LNCAP (cell line): ENCODE results near the gene ZNF419.

Experiments used
- CTCF ChIP-seq: fragments of 450-650 bp; IDR thresholded peaks from 2 replicates; pipeline ENCODE4 v1.5.1; 2017; ENCODE audit warnings: mild to moderate bottlenecking

ZNF419 gene

DNA sequence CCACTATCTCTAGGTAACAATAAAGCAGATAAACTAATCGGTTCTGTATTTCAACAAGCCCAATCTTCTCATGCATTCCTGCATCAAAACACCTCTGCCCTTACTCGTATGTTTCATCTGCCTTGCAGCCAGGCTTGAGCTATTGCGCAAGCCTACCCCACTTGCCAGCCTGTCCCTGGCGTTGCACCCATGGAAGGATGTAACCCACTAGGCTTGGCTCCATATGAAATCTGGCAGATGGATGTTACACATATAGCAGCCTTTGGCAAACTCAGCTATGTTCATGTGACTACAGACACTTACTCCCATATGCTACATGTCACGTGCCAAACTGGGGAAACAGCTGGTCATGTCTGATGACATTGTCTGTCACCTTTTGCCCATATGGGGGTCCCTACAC lies 27.7 kb downstream of the ZNF419 start:
- no peak for TF ChIP-seq CTCF

GRCh38 chr19:57527136-57527881 lies 39.8 kb downstream of the ZNF419 start, which contains the start of gene ZNF549:
Gene ZNF549 (plus strand): TSS chr19:57527356. CDS start chr19:57527574, 218 bp downstream.
- no peak for TF ChIP-seq CTCF

GRCh38 chr19:57537953-57538547 lies 50.5 kb downstream of the ZNF419 start:
- no peak for TF ChIP-seq CTCF
